SK-N-SH (cell line): ENCODE data around the gene DMKN. TPM values are rescaled to one million over a fixed set of nuclear protein-coding genes. Genes with fewer than 3 reads are reported as not detected.

Experiments used
- CTCF ChIA-PET: fragments of 300-600, 350-600 bp; formaldehyde crosslinking; extraction: SDS; loops from one replicate; lab custom pipeline; 2021; lab: Yijun Ruan, JAX
- POLR2A ChIA-PET: fragments of 350-600 bp; sonication (Branson Sonifier 250); formaldehyde crosslinking; extraction: SDS; loops from one replicate; lab custom pipeline; 2020; ENCODE audit warnings: antibody characterized with exemption, inconsistent platforms; lab: Yijun Ruan, JAX
- DNase-seq: peaks from one replicate; pipeline ENCODE4 v3.0.0; 2012
- H2AFZ ChIP-seq: fragments of 200-600 bp; sonication (generic); 2 replicates; pipeline ENCODE4 v1.8.1; 2016; ENCODE audit warnings: antibody characterized with exemption, mild to moderate bottlenecking, low read depth
- H3F3A ChIP-seq: fragments of 200-600 bp; sonication (generic); replicated peaks from 2 replicates; pipeline ENCODE3; 2016; ENCODE audit warnings: antibody characterized with exemption, mild to moderate bottlenecking; ENCODE audit not compliant: insufficient read depth
- H3K27ac ChIP-seq, 2 experiments: fragments of 200-500 bp in 1 of 2; fragments of 200-600 bp in 1 of 2; sonication (Bioruptor generic) in 1 of 2; sonication (generic), shearing (Covaris generic) in 1 of 2; 2 replicates each; pipeline versions ENCODE4 v1.5.1 to v1.6.1; 2014 to 2016; ENCODE audit warnings: low read depth in 2 of 2, inconsistent platforms in 1 of 2, low read length in 1 of 2, mild to moderate bottlenecking in 1 of 2, mixed read lengths in 1 of 2
- H3K27me3 ChIP-seq: fragments of 200-600 bp; sonication (generic), shearing (Covaris generic); 2 replicates; pipeline ENCODE4 v1.6.1; 2016; ENCODE audit warnings: mixed run types; ENCODE audit not compliant: insufficient read depth
- H3K36me3 ChIP-seq, 2 experiments: fragments of 200-500 bp in 1 of 2; fragments of 200-600 bp in 1 of 2; sonication (Bioruptor generic) in 1 of 2; sonication (generic) in 1 of 2; replicated peaks in 1 of 2; 2 replicates each; pipeline versions ENCODE3 to v1.5.1; 2014 to 2016; ENCODE audit warnings: low read length in 1 of 2, mild to moderate bottlenecking in 1 of 2; ENCODE audit not compliant: insufficient read depth in 2 of 2, control insufficient read depth in 1 of 2
- H3K4me1 ChIP-seq, 2 experiments: fragments of 200-500 bp in 1 of 2; fragments of 200-600 bp in 1 of 2; sonication (Bioruptor generic) in 1 of 2; sonication (generic), shearing (Covaris generic) in 1 of 2; 2 replicates each; pipeline versions ENCODE4 v1.5.1 to v1.6.1; 2014 to 2016; ENCODE audit warnings: low read depth in 1 of 2, low read length in 1 of 2, mixed run types in 1 of 2; ENCODE audit not compliant: insufficient read depth in 2 of 2, control insufficient read depth in 1 of 2
- H3K4me2 ChIP-seq: fragments of 200-600 bp; sonication (generic), shearing (Covaris generic); 2 replicates; pipeline ENCODE4 v1.6.1; 2017; ENCODE audit warnings: mixed run types
- H3K4me3 ChIP-seq, 2 experiments: fragments of 200-500 bp in 1 of 2; fragments of 200-600 bp in 1 of 2; sonication (Bioruptor generic) in 1 of 2; sonication (generic), shearing (Covaris generic) in 1 of 2; 2 replicates each; pipeline versions ENCODE4 v1.5.1 to v1.8.1; 2014 to 2016; ENCODE audit warnings: low read depth in 2 of 2, inconsistent platforms in 1 of 2, low read length in 1 of 2, mild to moderate bottlenecking in 1 of 2, mixed read lengths in 1 of 2, moderate library complexity in 1 of 2
- H3K79me2 ChIP-seq: fragments of 200-600 bp; sonication (generic); 2 replicates; pipeline ENCODE4 v1.8.1; 2017; ENCODE audit warnings: mild to moderate bottlenecking; ENCODE audit not compliant: insufficient read depth
- H3K9ac ChIP-seq: fragments of 200-600 bp; sonication (generic); 2 replicates; pipeline ENCODE4 v1.6.1; 2017; ENCODE audit warnings: mixed run types
- H3K9me2 ChIP-seq: fragments of 200-600 bp; sonication (generic); 2 replicates; pipeline ENCODE4 v1.6.1; 2017; ENCODE audit warnings: mixed run types
- H3K9me3 ChIP-seq: fragments of 200-600 bp; sonication (generic); 2 replicates; pipeline ENCODE4 v1.6.1; 2017; ENCODE audit warnings: mixed run types, mild to moderate bottlenecking, moderate library complexity
- H4K20me1 ChIP-seq: fragments of 200-600 bp; sonication (generic); 2 replicates; pipeline ENCODE4 v1.6.1; 2017; ENCODE audit warnings: mild to moderate bottlenecking, mixed run types; ENCODE audit not compliant: insufficient read depth
- CHD2 ChIP-seq: fragments of 150-350 bp; IDR thresholded peaks from 2 replicates; pipeline ENCODE4 v1.6.1; 2018; ENCODE audit warnings: low read length; ENCODE audit not compliant: partially characterized antibody
- EZH2phosphoT487 ChIP-seq: fragments of 200-600 bp; sonication (generic); IDR thresholded peaks from 2 replicates; pipeline ENCODE4 v1.6.1; 2017; ENCODE audit warnings: low read depth, mixed run types, mild to moderate bottlenecking, antibody characterized with exemption, moderate library complexity, borderline replicate concordance
- FOSL2 ChIP-seq: IDR thresholded peaks from 2 replicates; pipeline ENCODE4 v1.4.0; 2012; ENCODE audit warnings: low read depth, mild to moderate bottlenecking, moderate library complexity, borderline replicate concordance
- FOXM1 ChIP-seq: IDR thresholded peaks from 2 replicates; pipeline ENCODE4 v1.4.0; 2012; ENCODE audit warnings: low read depth, mild to moderate bottlenecking
- IRF3 ChIP-seq: fragments of 150-350 bp; IDR thresholded peaks from 2 replicates; pipeline ENCODE4 v1.6.1; 2016; ENCODE audit warnings: mild to moderate bottlenecking, low read depth, low read length
- NFIC ChIP-seq: IDR thresholded peaks from 2 replicates; pipeline ENCODE4 v1.4.0; 2012; ENCODE audit warnings: borderline replicate concordance
- PBX3 ChIP-seq: IDR thresholded peaks from 2 replicates; pipeline ENCODE4; 2012
- POLR2AphosphoS5 ChIP-seq: IDR thresholded peaks from 2 replicates; pipeline ENCODE4 v1.6.1; 2012; ENCODE audit warnings: low read depth, low read length
- REST ChIP-seq: IDR thresholded peaks from 2 replicates; pipeline ENCODE4 v1.6.1; 2012; ENCODE audit warnings: mild to moderate bottlenecking, low read depth, low read length, moderate library complexity
- RFX5 ChIP-seq: IDR thresholded peaks from 2 replicates; pipeline ENCODE4 v1.6.1; 2012; ENCODE audit warnings: mild to moderate bottlenecking, improper control_type of control experiment, low read length
- SIN3A ChIP-seq: IDR thresholded peaks from 2 replicates; pipeline ENCODE4 v1.6.1; 2012; ENCODE audit warnings: low read depth, mild to moderate bottlenecking, low read length, moderate library complexity, borderline replicate concordance
- SMC3 ChIP-seq: IDR thresholded peaks from 2 replicates; pipeline ENCODE4 v1.6.1; 2012; ENCODE audit warnings: low read depth, low read length, improper control_type of control experiment
- TAF1 ChIP-seq: IDR thresholded peaks from 2 replicates; pipeline ENCODE4 v1.6.1; 2012; ENCODE audit warnings: low read depth, mild to moderate bottlenecking, low read length, moderate library complexity, borderline replicate concordance
- USF1 ChIP-seq: IDR thresholded peaks from 2 replicates; pipeline ENCODE4 v1.4.0; 2012; ENCODE audit warnings: low read depth, borderline replicate concordance
- USF2 ChIP-seq: fragments of 150-350 bp; IDR thresholded peaks from 2 replicates; pipeline ENCODE4 v1.6.1; 2017; ENCODE audit warnings: antibody characterized with exemption, low read length, low read depth, borderline replicate concordance
- WGBS: methylation state at CpG from one replicate; pipeline ENCODE4 v1.1.6; 2017; ENCODE audit warnings: low lambda C conversion rate; 5-methylcytosine and 5-hydroxymethylcytosine counted together
- polyA plus RNA-seq, 3 experiments: library from polyadenylated mRNA; depleted of rRNA; stranded (reverse); fragments of >200 nt; gene quantifications; 2 replicates each; pipeline ENCODE4 v1.2.3, GENCODE V29; 2012

DMKN gene
- polyA plus RNA-seq, 1 of the 3 experiments (the other 2 are of a cell fraction): not detected

- TF ChIP-seq SMC3: no peak
- TF ChIP-seq FOXM1: no peak
- no peak for TF ChIP-seq POLR2AphosphoS5
- no peak for TF ChIP-seq TAF1
- no peak for TF ChIP-seq NFIC
- TF ChIP-seq CHD2: no peak
- no peak for TF ChIP-seq IRF3
These were observed 21.5 kb upstream of the DMKN start (continued) for GRCh38 chr19:35534803-35535480.

- no peaks in the 10 kb centered on the region for H3F3A ChIP-seq
These were observed 20.5 kb upstream of the DMKN start for GRCh38 chr19:35533822-35534392.

More at GRCh38 chr19:35533822-35534392, 20.5 kb upstream of the DMKN start:
- ChIA-PET POLR2A (no interaction called here), CTCF (interaction anchor here (1.4 kb wide), 1 partner anchor 15 kb away, joined by 9 read pairs; no protein-coding TSS in a partner anchor)
- DNase-seq: no peak
- Histone ChIP-seq H3K36me3 (no peaks in the 10 kb centered on the region), H3K4me2 (no peak overlapping the region), H3K4me1 (peaks cover 0 to 5% of the 10 kb centered on the region in 2 experiments; a peak in 1 of 4 replicates), H4K20me1 (no peaks in the 10 kb centered on the region), H3K4me3 (no peak overlapping the region), H3K9me2 (no peaks in the 10 kb centered on the region), H3K27ac (no peak overlapping the region), H3K9ac (no peak overlapping the region), H3K79me2 (no peaks in the 10 kb centered on the region), H2AFZ (no peak overlapping the region), H3K27me3 (peaks cover 70% of the 10 kb centered on the region), H3K9me3 (no peaks in the 10 kb centered on the region)
- TF ChIP-seq SIN3A (no peak), NFIC (no peak), RFX5 (no peak), FOXM1 (no peak), EZH2phosphoT487 (no peak), REST (no peak), IRF3 (no peak), USF2 (no peak), FOSL2 (no peak), USF1 (no peak), POLR2AphosphoS5 (no peak), PBX3 (no peak)
- WGBS: 18% methylated on average over 27 of the region's 30 CpGs
